GM11168 (cell line): ENCODE results near the gene MRM3.
"Not testable (repeated sequence)": the region's sequence is repeated elsewhere in the genome, so short reads cannot be mapped to it uniquely, and the experiment has no call there.

ENCODE experiments used
- in situ Hi-C: fragments of 300-500 bp; cut with MboI; formaldehyde crosslinking; loops from one replicate; pipeline ENCODE4 v1.12.0; 2022; ENCODE audit warnings: low sequenced_read_pairs; ENCODE audit not compliant: unreplicated experiment

The MRM3 gene

GRCh38 chr17:811051-811784, 29.1 kb downstream of the MRM3 start:
- in situ Hi-C loops: no loop called here

DNA sequence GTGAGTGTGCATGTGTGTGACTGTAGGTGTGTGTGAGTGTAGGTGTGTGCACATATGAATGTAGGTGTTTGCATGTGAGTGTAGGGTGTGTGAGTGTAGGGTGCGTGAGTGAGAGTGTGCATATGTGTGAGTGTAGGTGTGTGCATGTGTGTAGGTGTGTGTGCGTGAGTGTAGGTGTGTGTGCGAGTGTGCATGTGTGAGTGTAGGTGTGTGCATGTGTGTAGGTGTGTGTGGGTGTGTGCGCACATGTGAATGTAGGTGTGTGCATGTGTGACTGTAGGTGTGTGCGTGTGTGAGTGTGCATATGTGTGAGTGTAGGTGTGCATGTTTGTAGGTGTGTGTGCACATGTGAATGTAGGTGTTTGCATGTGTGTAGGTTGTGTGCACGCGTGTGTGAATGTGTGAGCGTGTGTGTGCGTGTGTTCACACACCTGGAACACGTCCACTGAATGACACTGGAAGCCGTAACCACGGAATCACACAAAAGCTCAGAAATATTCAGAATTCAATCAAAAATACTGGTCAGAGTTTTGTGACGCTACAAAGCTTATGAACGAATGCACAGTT, 30.6 kb downstream of the MRM3 start:
- in situ Hi-C loops: no loop called here

DNA sequence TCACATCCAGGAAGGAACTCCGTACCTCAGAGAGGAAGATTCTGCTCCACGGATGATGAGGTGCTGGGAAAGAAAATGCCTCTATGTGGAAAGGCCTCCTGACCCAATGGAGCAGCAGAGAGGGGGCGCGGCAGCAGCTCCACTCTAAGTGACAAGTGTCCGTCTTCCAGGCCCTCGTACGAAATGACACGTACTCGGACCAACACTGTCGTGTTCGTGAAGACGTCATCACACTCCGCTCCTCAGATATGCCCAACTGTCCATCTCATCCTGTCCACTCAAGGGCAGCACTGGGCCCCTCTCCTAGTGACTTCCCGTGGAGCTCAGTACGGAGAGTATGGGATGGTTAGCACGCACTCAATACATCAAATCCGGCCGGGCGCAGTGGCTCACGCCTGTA, 32.2 kb downstream of the MRM3 start:
- in situ Hi-C loops: no loop called here

GRCh38 chr17:819251-819650, 37.1 kb downstream of the MRM3 start:
- in situ Hi-C loops: no loop called here

GRCh38 chr17:823501-823902, 41.3 kb downstream of the MRM3 start:
- in situ Hi-C loops: no loop called here

GRCh38 chr17:824378-824777, 42.2 kb downstream of the MRM3 start:
- in situ Hi-C loops: no loop called here

- in situ Hi-C loops: no loop called here
These were observed 43.1 kb downstream of the MRM3 start for GRCh38 chr17:825216-825615.

DNA sequence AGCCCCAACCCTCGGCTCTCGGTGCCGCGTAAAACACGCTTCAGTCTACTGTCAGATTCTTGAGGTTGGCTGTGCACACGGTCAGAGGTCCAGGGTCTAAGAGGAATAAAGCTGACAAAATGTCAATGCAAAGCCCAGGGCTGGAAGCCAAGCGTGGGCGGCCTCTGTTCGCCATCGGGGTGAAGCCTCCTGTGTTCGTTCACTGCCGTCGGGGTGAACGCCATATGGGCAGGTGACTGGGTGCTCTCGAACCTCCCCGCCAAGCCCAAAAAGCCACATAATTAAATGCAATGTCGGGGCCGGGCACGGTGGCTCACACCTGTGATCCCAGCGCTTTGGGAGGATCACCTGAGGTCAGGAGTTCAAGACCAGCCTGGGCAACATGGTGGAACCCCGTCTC, 44.6 kb downstream of the MRM3 start:
- in situ Hi-C loops: no loop called here

DNA sequence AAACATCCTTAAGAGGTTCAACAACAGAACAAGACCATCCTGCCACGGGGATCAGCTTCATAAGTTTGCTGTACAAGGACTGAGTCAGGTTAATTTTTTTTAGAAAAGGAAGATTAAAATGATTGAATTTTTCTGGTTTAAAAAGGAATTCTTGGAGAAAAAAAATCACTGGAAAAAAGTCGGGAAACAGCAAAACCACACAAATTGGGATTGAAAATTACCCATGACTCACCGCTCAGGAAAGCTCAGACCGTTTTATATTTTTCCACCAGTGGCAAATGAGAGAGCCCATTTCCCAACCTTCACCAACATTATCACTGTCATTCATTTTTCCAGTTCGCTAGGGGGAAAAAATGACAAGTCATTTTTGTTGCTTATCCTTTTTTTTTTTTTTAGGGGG, 46.6 kb downstream of the MRM3 start:
- in situ Hi-C loops: no loop called here

GRCh38 chr17:829614-830013, 47.5 kb downstream of the MRM3 start:
- in situ Hi-C loops: not testable (repeated sequence)

DNA sequence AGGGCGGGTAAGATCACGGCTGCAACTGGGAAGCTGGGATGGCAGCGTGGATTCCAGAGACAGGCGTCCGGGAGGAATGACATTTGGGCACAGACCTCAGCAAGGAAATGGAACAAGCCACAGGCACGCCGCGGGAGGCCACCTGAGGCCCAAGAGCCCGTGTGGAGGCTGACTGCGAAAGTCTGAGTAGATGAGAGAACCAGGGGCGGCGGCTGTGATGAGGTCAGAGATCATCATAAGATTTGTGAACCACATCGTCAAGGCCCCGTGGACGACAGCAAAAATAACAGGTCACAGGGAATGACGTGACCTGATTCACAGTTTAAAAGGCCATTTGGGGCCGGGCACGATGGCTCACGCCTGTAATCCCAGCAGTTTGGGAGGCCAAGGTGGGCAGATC, 48.2 kb downstream of the MRM3 start:
- in situ Hi-C loops: no loop called here

GRCh38 chr17:830950-831349, 48.8 kb downstream of the MRM3 start:
- in situ Hi-C loops: no loop called here

DNA sequence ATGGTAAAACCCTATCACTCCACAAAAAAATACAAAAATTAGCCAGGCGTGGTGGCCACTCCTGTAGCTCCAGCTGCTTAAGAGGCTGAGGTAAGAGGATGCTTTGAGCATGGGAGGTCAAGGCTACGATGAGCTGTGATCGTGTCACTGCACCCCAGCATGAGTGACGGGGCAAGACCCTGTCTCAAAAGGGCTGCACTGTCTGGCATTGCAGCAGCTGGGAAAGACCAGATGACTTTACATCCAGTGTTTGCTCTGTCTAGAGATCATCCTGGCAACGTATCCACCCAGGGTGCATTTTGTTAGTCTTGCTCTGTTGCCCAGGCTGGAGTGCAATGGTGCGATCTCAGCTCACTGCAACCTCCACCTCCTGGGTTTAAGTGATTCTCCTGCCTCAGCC, 52.0 kb downstream of the MRM3 start:
- in situ Hi-C loops: no loop called here

DNA sequence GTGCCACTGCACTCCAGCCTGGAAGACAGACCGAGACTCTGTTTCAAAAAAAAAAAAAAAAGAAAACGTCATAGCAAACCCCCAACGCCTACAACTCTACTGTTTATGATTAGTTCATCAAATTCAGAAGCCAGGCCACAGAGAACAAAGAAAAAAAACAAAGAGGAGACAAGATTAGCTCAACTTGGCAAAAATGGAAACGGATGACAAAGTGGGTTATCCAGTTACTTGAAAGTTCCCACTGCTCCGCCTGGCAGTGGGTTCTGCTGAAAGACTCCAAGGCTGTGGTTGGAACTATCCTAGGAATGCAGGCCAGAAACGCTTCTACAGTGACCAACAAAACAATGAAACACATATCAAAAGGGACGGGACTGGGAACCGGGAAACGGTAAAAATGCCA, 53.1 kb downstream of the MRM3 start:
- in situ Hi-C loops: no loop called here

DNA sequence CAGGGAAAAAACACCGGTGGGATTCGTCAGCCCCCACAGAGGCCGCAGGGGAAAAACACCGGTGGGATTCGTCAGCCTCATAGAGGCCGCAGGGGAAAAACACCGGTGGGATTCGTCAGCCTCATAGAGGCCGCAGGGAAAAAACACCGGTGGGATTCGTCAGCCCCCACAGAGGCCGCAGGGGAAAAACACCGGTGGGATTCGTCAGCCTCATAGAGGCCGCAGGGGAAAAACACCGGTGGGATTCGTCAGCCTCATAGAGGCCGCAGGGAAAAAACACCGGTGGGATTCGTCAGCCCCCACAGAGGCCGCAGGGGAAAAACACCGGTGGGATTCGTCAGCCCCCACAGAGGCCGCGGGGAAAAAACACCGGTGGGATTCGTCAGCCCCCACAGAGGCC, 53.6 kb downstream of the MRM3 start:
- in situ Hi-C loops: not testable (repeated sequence)

DNA sequence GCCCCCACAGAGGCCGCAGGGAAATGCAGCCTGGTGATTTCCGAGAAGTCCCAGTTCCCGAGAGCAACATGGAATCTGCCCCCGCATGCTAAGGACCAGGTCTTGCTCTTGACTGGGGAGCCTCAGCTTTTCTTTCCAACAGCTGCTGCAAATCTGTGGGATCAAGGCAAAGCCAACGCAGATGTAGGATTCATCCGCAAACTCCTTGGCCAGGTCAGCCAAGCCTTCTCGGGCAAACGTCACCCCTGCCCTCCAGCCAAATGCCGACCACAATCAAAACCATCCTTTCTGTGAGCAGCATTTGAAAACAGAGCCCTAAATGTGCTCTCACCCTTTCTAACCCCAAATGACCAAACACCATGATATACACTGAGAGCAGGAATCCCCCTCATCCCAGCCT, 54.0 kb downstream of the MRM3 start:
- in situ Hi-C loops: no loop called here

- in situ Hi-C loops: no loop called here
These were observed 56.3 kb downstream of the MRM3 start for GRCh38 chr17:838486-838885.

DNA sequence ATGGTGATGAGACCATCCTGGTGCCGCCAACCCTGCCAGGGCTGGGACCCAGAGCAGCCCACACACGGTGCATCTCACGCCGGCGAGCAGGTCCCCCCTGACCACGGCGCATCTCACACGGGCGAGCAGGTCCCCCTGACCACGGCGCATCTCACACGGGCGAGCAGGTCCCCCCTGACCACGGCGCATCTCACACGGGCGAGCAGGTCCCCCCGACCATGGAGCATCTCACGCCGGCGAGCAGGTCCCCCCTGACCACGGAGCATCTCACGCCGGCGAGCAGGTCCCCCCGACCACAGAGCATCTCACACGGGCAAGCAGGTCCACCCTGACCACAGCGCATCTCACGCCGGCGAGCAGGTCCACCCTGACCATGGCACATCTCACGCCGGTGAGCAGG, 59.2 kb downstream of the MRM3 start:
- in situ Hi-C loops: no loop called here
